Breast epithelium (tissue), 3 donors: ENCODE data around the gene STRN3.

Experiments
- CTCF ChIP-seq, 3 donors: fragments of 450-650 bp; IDR thresholded peaks; one replicate each; pipeline ENCODE4 v1.5.1; 2016 to 2017; ENCODE audit warnings: antibody characterized with exemption in 3 of 3, mild to moderate bottlenecking in 3 of 3, moderate library complexity in 3 of 3
- POLR2A ChIP-seq: fragments of 450-650 bp; IDR thresholded peaks from one replicate; pipeline ENCODE4 v1.6.1; 2016; ENCODE audit warnings: antibody characterized with exemption, mild to moderate bottlenecking, moderate library complexity
- POLR2AphosphoS5 ChIP-seq, 3 donors: sonication (generic); formaldehyde crosslinking; IDR thresholded peaks; one replicate each; pipeline ENCODE4 v1.6.1; 2017; ENCODE audit warnings: antibody characterized with exemption in 3 of 3

- TF ChIP-seq CTCF (IDR thresholded peaks at IDR 0.05) (no peak), POLR2A (no peak), POLR2AphosphoS5 (IDR thresholded peaks at IDR 0.05) (no peak)
Measured at GRCh38 chr14:31071151-31071550, 45.0 kb upstream of the STRN3 start.
